Endodermal cell (in vitro differentiated cells): ENCODE data around the gene PICALM. TPM values are rescaled to one million over a fixed set of nuclear protein-coding genes. Genes with fewer than 3 reads are reported as not detected.

Experiments
- DNase-seq: peaks from one replicate; pipeline ENCODE4 v3.0.0-alpha.2; 2017
- H3K27ac ChIP-seq: 2 replicates; pipeline ENCODE4 v1.5.1; 2013; ENCODE audit warnings: mild to moderate bottlenecking, low read depth, low read length, moderate library complexity
- H3K27me3 ChIP-seq: 2 replicates; pipeline ENCODE4 v1.6.1; 2013; ENCODE audit warnings: mild to moderate bottlenecking, low read length, moderate library complexity; ENCODE audit not compliant: insufficient read depth, control insufficient read depth, poor library complexity, severe bottlenecking
- H3K36me3 ChIP-seq: 2 replicates; pipeline ENCODE4 v1.7.0; 2013; ENCODE audit warnings: mild to moderate bottlenecking, low read length, moderate library complexity; ENCODE audit not compliant: control insufficient read depth, insufficient read depth
- H3K4me1 ChIP-seq: one replicate; pipeline ENCODE4 v1.7.0; 2013; ENCODE audit warnings: low read length; ENCODE audit not compliant: control insufficient read depth, insufficient read depth
- H3K4me3 ChIP-seq: 2 replicates; pipeline ENCODE4 v1.5.1; 2013; ENCODE audit warnings: mild to moderate bottlenecking, low read length, moderate library complexity
- H3K9ac ChIP-seq: 2 replicates; pipeline ENCODE4 v1.6.1; 2013; ENCODE audit warnings: mild to moderate bottlenecking, low read length, moderate library complexity; ENCODE audit not compliant: poor library complexity, severe bottlenecking; ENCODE audit errors: extremely low read depth
- H3K9me3 ChIP-seq: 2 replicates; pipeline ENCODE4 v1.6.1; 2013; ENCODE audit warnings: mild to moderate bottlenecking, low read length, moderate library complexity; ENCODE audit not compliant: control insufficient read depth
- H3K27ac Mint-ChIP-seq: 2 replicates; pipeline ENCODE4 v1.8.0; 2020; ENCODE audit warnings: mixed read lengths
- H3K27me3 Mint-ChIP-seq: 2 replicates; pipeline ENCODE4 v1.8.0; 2021; ENCODE audit warnings: mild to moderate bottlenecking, mixed read lengths; ENCODE audit not compliant: insufficient read depth
- H3K36me3 Mint-ChIP-seq: 2 replicates; pipeline ENCODE4 v1.8.0; 2020; ENCODE audit warnings: low read depth, mixed read lengths
- H3K4me1 Mint-ChIP-seq: 2 replicates; pipeline ENCODE4 v1.8.0; 2020; ENCODE audit warnings: mixed read lengths
- H3K4me3 Mint-ChIP-seq: 2 replicates; pipeline ENCODE4 v1.8.0; 2020; ENCODE audit warnings: mild to moderate bottlenecking, moderate library complexity, mixed read lengths
- H3K9me3 Mint-ChIP-seq: 2 replicates; pipeline ENCODE4 v1.8.0; 2020; ENCODE audit warnings: mild to moderate bottlenecking, mixed read lengths
- CTCF ChIP-seq: fragments of 200-600 bp; sonication (generic); conservative IDR thresholded peaks from 2 replicates; pipeline ENCODE4 v1.5.0; 2021; ENCODE audit warnings: antibody characterized with exemption, mild to moderate bottlenecking
- WGBS, 2 experiments: methylation state at CpG; one replicate each; pipeline versions ENCODE4 v1.1.5 to v1.1.7; 2013; ENCODE audit warnings: missing lambda C conversion rate in 2 of 2, mixed read lengths in 1 of 2; ENCODE audit not compliant: insufficient coverage in 1 of 2, insufficient read length in 1 of 2; 5-methylcytosine and 5-hydroxymethylcytosine counted together
- total RNA-seq, 2 donors: library from RNA; stranded (reverse); fragmentation: NEBNext Ultra II Directional in 1 of 2; extraction: Animal tissue kit (Norgen Biotek cat#: 25700) in 1 of 2; gene quantifications; 2 replicates in 1 of 2; 3 replicates in 1 of 2; pipeline ENCODE4 v1.2.1, GENCODE V29; 2021

The PICALM gene
- total RNA-seq, 2 donors from 2014 or later: 120 to 129 TPM

GRCh38 chr11:85991508-85991907 lies 77.4 kb downstream of the PICALM start:
- TF ChIP-seq CTCF: no peak
- H3K4me1 Mint-ChIP-seq: peaks cover 2% of the 10 kb centered on the region
- no peaks in the 10 kb centered on the region for H3K27me3 Mint-ChIP-seq

GRCh38 chr11:85989746-85990145 lies 79.1 kb downstream of the PICALM start:
- H3K9me3 ChIP-seq: no peaks in the 10 kb centered on the region
- H3K4me1 ChIP-seq: no peaks in the 10 kb centered on the region
- TF ChIP-seq CTCF: no peak
- Mint-ChIP-seq H3K4me1 (no peaks in the 10 kb centered on the region), H3K36me3 (peaks cover 57% of the 10 kb centered on the region), H3K27ac (no peak overlapping the region), H3K4me3 (no peak overlapping the region), H3K27me3 (no peaks in the 10 kb centered on the region), H3K9me3 (no peaks in the 10 kb centered on the region)
- no peak overlapping the region for H3K4me3 ChIP-seq
- no peaks in the 10 kb centered on the region for H3K27me3 ChIP-seq
- H3K9ac ChIP-seq: no peak overlapping the region
- peaks cover 91% of the 10 kb centered on the region for H3K36me3 ChIP-seq
- no CpG with 5 or more reads among the region's 2 CpGs for WGBS, 2 experiments
- no peak for DNase-seq
- H3K27ac ChIP-seq: no peak overlapping the region

More at GRCh38 chr11:85991508-85991907, 77.4 kb downstream of the PICALM start:
- H3K27ac Mint-ChIP-seq: no peak overlapping the region
- no peak for DNase-seq
- Histone ChIP-seq H3K4me1 (no peaks in the 10 kb centered on the region), H3K9ac (no peak overlapping the region), H3K36me3 (peaks cover 92% of the 10 kb centered on the region), H3K9me3 (no peaks in the 10 kb centered on the region), H3K4me3 (no peak overlapping the region), H3K27me3 (no peaks in the 10 kb centered on the region), H3K27ac (no peak overlapping the region)
- no peaks in the 10 kb centered on the region for H3K9me3 Mint-ChIP-seq
- 96 to 100% methylated on average over 1 of the region's 2 CpGs for WGBS, 2 experiments
- H3K36me3 Mint-ChIP-seq: peaks cover 53% of the 10 kb centered on the region
- H3K4me3 Mint-ChIP-seq: no peak overlapping the region

GRCh38 chr11:85988780-85989179 lies 80.1 kb downstream of the PICALM start:
- H3K4me1 Mint-ChIP-seq: no peaks in the 10 kb centered on the region
- Histone ChIP-seq H3K36me3 (peaks cover 91% of the 10 kb centered on the region), H3K9ac (no peak overlapping the region), H3K4me3 (no peak overlapping the region), H3K27ac (no peak overlapping the region), H3K4me1 (no peaks in the 10 kb centered on the region), H3K9me3 (no peaks in the 10 kb centered on the region), H3K27me3 (no peaks in the 10 kb centered on the region)
- WGBS, 2 experiments: 94% methylated on average over 3 of the region's 3 CpGs; no CpG with 5 or more reads in 1 of the 2 experiments
- DNase-seq: no peak
- H3K27me3 Mint-ChIP-seq: no peaks in the 10 kb centered on the region
- peak overlapping the region; percentile 4 for H3K27ac Mint-ChIP-seq
- H3K36me3 Mint-ChIP-seq: peaks cover 54% of the 10 kb centered on the region
- no peak for TF ChIP-seq CTCF
- no peaks in the 10 kb centered on the region for H3K9me3 Mint-ChIP-seq
- H3K4me3 Mint-ChIP-seq: no peak overlapping the region
